Measurements from ENCODE around the gene HAUS2.

DNA sequence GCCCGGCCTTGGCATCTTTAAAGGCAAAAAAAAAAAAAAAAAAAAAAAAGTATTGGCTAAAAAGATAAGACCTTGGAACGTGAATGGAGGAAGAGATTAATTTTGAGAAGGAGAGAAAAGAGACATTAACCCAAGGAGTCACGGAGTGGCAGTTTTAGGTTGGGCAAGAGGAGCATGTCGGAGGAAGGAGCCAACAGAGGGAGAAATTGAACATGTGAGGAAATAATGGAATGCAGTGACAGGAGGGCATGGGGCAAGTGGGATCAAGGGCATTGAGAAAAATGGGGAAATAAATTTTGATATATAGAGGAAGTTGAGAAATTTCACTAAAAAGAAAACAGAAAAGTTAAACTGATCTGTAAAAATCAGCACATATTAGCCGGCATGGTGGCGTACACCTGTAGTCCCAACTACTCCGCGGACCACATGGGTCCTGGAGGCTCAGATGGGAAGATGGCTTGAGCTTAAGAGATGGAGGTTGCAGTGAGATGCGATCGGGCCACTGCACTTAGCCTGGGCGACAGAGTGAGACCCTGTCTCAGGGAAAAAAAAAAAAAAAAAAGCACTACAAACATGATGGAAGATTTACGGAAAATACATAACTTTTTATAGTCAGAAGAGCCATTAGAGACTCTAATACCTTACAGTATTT lies 1.2 kb downstream of the HAUS2 start:
- no peak for TF ChIP-seq CTCF (IDR thresholded peaks at IDR 0.05; ENCODE audit: borderline replicate concordance, extremely low read depth, low read length, poor library complexity, severe bottlenecking)
- TF ChIP-seq EZH2 (IDR thresholded peaks at IDR 0.05; ENCODE audit: borderline replicate concordance, low read depth, low read length, severe bottlenecking), result no peak
